ENCODE results near the gene TMC2.

The TMC2 gene

GRCh38 chr20:2626853-2627541 is 90.6 kb downstream of the TMC2 start:
- DNase-seq: no peak

- no peak for DNase-seq
Measured at GRCh38 chr20:2631228-2631627, 94.9 kb downstream of the TMC2 start.

GRCh38 chr20:2633381-2633780 is 97.0 kb downstream of the TMC2 start:
- DNase-seq: no peak

- DNase-seq: peak in 1 of 2 donors; percentile 34
Measured at GRCh38 chr20:2637246-2637645, 100.9 kb downstream of the TMC2 start.

DNA sequence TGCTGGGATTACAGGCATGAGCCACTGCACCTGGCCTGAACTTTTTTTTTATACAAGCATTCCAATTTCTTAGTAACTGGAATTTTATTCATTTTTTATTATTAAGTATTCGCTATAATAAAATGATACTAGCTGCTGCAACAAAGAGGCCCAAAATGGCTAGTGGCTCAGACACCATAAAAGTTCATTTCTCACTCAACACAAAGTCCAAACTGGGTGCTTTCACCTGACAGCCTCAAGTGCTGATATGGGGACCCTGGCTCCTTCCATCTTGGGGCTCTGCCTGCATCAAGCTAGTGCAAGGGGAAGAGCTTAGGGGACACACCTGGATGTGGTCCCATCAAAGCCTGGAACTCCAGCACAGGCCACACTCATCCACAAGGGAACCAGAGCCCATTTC is 103.9 kb downstream of the TMC2 start:
- DNase-seq: no peak

DNA sequence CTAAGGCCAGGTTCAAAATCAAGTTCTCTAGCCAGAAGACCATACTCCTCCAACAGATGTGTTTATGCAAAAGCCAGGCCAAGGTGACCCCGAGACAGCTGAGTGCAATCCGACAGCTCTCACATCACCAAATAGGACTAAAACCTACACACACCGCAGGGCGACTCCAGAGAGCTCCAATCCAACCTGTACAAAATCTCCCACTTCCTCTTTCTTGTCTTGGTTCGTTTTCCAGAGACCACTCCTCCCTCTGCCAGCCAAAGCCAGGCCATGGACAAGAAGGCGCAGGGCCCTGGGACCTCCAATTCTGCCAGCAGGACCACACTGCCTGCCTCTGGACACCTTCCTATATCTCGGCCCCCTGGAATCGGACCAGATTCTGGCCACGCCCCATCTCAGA is 104.5 kb downstream of the TMC2 start:
- no peak for DNase-seq

DNA sequence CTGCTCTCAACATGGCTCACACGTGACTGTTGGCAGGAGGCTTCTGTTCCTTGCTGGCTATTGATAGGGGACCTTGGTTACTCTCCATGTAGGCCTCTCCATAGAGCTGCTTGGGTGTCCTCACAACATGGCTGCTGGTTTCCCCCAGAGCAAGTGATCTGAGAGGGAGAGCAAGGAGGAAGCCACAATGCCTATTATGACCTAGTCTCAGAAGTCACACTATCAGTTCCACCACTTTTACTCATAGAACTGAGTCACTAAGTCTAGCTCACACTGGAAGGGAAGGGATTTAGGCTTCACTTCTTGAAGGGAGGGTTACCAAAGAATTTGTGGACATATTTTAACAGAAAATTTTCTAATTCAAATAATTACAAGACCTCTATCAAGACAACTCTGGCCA is 107.3 kb downstream of the TMC2 start:
- no peak for DNase-seq

DNA sequence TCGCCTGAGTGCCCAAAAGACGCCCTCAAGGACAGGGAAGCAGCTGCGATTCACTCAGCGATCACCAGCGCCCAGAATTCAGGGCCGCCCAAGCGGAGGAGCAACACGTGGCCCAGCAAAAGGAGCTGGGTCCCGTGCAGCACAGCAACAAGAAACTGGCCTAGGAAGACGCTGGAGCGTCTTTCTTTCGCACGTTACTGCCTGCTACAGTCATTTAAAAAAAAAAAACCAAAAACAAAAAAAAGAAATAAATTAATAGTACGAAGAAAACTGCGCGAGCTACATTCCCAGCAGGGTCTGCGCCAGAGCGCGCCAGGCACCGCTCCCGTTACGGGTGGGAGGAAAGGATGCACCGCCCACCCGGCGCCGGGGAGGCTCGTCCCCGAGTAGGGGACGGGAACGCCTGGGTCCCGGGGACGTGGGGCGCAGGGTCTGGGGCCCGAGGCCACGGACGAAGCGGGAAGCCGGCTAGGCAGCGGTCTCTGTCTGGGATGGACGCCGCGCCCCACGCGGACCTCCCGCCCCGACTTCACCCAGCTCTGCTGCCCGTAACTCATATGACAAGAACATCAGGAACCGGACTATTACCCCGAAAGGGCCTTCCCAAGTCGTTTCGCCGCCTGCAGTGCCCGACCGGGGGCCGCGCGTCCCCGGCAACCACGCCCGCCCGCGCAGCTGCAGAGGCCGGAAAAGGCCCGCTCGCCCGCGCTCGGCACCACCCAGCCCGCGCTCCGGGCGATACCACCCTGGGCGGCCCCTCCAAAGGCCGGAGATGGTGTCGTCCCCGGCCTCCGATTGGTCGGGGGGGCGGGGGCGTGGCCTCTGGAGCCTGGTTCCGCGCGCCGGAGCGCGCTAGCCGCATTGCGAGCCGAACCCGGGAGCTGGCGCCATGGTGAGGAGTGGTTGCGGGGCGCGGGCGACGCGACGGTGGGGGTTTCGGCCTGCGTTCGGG is 115.7 kb downstream of the TMC2 start, which contains the start of gene NOP56:
Gene NOP56 (plus strand): TSS at position 861 of the 952 bp plus-strand sequence. CDS start 29 bp downstream, at position 890.
- peak; percentile 90 to 95 for DNase-seq

DNA sequence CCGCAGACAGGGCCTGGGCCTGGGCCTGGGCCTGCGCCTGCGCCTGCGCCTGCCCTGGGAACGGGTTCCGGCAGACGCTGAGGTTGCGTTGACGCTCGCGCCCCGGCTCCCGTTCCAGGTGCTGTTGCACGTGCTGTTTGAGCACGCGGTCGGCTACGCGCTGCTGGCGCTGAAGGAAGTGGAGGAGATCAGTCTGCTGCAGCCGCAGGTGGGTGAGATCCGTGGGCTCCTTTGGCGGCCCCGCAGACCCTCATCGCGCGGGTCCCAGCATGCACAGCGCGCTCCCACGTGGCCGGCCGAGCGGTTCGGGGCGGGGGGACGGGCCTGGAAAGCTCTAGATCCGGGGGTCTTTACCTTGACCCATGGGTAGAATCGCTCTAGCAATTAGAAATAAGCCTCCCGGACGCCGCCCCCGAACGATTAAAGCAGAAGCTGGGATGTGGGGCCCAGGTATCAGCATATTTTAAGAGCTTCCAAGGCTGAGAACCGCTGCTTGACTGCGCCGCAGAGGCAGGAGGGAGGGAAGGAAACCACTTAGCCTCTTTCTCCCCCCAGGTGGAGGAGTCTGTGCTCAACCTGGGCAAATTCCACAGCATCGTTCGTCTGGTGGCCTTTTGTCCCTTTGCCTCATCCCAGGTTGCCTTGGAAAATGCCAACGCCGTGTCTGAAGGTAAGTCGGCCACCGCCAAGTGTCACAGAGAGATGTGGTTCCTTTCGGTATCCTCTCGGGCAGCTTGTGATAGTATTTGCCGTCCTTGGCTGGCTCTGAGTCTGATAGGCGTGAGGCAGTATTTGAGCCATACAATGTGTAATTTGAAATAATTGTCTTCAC is 116.6 kb downstream of the TMC2 start:
- peak in 1 of 2 donors; percentile 19 for DNase-seq

- DNase-seq: no peak
Measured at GRCh38 chr20:2653556-2654383, 117.4 kb downstream of the TMC2 start.

DNA sequence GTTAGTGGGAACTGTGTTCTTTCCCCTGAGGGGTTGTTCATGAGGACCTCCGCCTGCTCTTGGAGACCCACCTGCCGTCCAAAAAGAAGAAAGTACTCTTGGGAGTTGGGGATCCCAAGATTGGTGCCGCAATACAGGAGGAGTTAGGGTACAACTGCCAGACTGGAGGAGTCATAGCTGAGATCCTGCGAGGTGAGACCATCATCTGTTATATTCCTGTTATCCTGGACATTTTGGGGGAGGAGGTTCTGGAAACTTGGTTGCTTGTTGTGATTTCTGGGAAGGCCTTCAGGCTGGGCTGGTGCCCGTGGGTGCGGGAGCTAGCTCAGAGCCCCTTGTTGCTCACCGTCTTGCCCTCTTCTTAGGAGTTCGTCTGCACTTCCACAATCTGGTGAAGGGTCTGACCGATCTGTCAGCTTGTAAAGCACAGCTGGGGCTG is 118.0 kb downstream of the TMC2 start:
- no peak for DNase-seq

DNA sequence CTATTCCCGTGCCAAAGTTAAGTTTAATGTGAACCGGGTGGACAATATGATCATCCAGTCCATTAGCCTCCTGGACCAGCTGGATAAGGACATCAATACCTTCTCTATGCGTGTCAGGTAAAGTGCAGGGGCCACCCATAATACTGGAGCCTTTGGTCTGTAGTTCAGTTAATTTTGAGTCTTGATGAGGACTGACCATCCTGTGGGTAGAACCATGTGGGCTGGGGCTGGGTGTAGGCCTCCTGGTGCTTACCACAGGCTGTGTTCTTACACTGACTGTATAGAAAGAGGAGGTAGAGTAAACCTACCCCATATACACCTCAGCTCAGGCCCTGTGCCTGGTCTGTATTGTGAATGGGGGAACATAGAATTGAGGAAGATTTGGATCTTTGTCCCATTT is 118.5 kb downstream of the TMC2 start:
- no peak for DNase-seq

- DNase-seq: no peak
Measured at GRCh38 chr20:2655331-2656116, 119.2 kb downstream of the TMC2 start.

GRCh38 chr20:2656471-2657117 is 120.2 kb downstream of the TMC2 start:
- DNase-seq: no peak

- DNase-seq: no peak
Measured at GRCh38 chr20:2657241-2657640, 120.9 kb downstream of the TMC2 start.

- DNase-seq: no peak
Measured at GRCh38 chr20:2657674-2658073, 121.3 kb downstream of the TMC2 start.

DNA sequence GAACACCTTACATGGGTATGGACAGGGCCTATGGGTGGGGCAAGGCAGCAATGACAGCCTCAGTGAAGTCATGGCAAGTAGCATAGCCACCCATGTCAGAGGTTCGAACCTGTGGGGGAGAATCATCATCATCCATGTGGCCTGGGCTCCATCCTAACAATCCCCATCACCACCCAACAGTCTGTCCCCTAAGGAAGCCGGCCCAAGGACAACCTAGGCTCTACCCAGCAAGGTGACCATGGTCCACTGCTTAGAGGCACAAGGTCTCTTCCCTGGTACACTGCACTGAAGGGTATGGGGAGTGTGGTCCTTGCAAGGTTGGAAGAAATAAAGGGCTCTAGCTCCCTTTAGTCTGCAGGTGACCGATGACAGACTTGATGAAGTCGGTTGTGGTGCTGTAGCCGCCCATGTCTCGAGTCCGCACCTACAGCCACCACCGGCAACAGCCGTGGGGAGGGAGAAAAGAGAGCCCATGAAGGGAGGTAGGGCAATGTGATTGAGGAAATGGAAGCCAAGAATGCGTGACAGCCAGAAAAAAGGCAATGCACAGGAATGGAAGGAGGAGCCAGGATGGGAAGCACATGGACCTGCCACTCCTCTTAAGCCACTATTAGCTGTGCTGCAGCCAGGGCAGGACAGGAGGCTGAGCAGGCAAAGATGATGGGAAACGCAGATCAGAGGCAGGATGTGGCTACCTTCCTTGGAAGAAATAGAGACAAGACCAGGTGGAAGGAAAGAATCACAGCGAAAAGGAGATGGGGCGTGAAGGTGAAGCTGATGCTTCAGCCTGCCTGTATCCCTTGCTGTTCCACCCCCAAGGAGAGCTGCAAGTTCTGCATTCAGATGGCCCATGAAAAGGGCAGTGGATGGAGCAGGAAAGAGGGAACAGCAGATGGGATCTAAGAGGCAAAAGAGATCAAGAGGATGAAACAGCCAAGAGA is 122.3 kb downstream of the TMC2 start:
- no peak for DNase-seq

- no peak for DNase-seq
Measured at GRCh38 chr20:2659547-2659946, 123.2 kb downstream of the TMC2 start.

DNA sequence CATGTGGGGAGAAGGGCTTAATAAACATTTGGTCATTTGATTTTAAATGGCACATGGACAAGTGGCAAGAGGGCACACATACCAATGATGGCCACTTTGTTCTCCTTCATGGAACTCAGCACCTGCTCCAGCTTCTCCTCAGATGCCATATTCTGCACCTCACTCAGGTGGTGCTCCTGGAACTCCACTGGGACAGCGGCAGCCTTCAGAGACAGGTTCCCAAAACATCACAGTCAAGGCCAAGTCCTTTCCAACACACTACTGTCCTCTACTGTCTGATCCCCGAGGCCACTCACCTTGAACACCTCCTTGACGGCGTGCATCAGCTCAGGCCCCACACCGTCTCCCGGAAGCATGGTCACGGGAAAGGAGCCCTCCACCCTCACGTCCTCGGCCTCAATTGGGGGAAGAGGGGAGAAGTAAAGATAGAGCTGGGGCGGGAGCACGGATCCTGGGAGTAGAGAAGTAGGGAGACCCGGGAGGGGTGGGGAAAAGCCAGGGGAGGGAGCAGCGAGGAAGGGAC is 127.1 kb downstream of the TMC2 start:
- no peak for DNase-seq
